A549 (cell line): Measurements from ENCODE around the gene GPATCH8. TPM values are rescaled to one million over a fixed set of nuclear protein-coding genes. Genes with fewer than 3 reads are reported as not detected.
"Not testable (repeated sequence)": the region's sequence is repeated elsewhere in the genome, so short reads cannot be mapped to it uniquely, and the experiment has no call there.

ENCODE experiments used
- ATAC-seq, 2 experiments: fragments of 200-7000 bp in 1 of 2; fragments of >200 bp in 1 of 2; cut with Nextera tagmentation in 1 of 2; cut with Tn5 transposase in 1 of 2; 3 replicates each; pipeline versions ENCODE4 v1.8.0 to v1.9.1; 2018 to 2020; ENCODE audit warnings: mild to moderate bottlenecking in 1 of 2, moderate library complexity in 1 of 2
- CTCF ChIA-PET: fragments of 300-600 bp; sonication (Branson Sonifier 250); formaldehyde crosslinking; extraction: SDS; loops from one replicate; lab custom pipeline; 2021; ENCODE audit warnings: antibody characterized with exemption, inconsistent platforms; lab: Yijun Ruan, JAX
- POLR2A ChIA-PET: fragments of 350-600 bp; formaldehyde crosslinking; extraction: SDS; loops from one replicate; lab custom pipeline; 2021; ENCODE audit warnings: antibody characterized with exemption, inconsistent platforms; lab: Yijun Ruan, JAX
- DNase-seq, 2 experiments: peaks; one replicate each; pipeline versions ENCODE4 v3.0.0 to v3.0.0-alpha.2; 2011 to 2016; ENCODE audit warnings: low read depth in 1 of 2, low spot score in 1 of 2
- FAIRE-seq: peaks from 2 replicates; lab custom pipeline; 2011; peaks lifted over from hg19 to GRCh38; lab: Jason Lieb, UNC
- H3K27ac ChIP-seq, 2 experiments: fragments of >200 bp; sonication (Bioruptor Twin); formaldehyde crosslinking; 3 replicates each; pipeline ENCODE4 v1.5.1; 2016 to 2017
- H3K4me1 ChIP-seq: fragments of >200 bp; sonication (Bioruptor Twin); formaldehyde crosslinking; 3 replicates; pipeline ENCODE4 v1.6.1; 2016
- H3K4me2 ChIP-seq: fragments of >200 bp; sonication (Bioruptor Twin); formaldehyde crosslinking; 3 replicates; pipeline ENCODE4 v1.6.1; 2016
- H3K4me3 ChIP-seq: fragments of >200 bp; sonication (Bioruptor Twin); formaldehyde crosslinking; 3 replicates; pipeline ENCODE4 v1.5.1; 2016
- H3K9me3 ChIP-seq: fragments of >200 bp; sonication (Bioruptor Twin); formaldehyde crosslinking; 3 replicates; pipeline ENCODE4 v1.6.1; 2016
- CTCF ChIP-seq: fragments of >200 bp; sonication (Bioruptor Twin); formaldehyde crosslinking; IDR thresholded peaks from 3 replicates; pipeline ENCODE4 v1.5.1; 2016
- EP300 ChIP-seq, 2 experiments: fragments of >200 bp; sonication (Bioruptor Twin); formaldehyde crosslinking; IDR thresholded peaks; 2 replicates in 1 of 2; 3 replicates in 1 of 2; pipeline ENCODE4 v1.6.1; 2016 to 2017
- FOXS1 ChIP-seq: fragments of 250-450 bp; sonication (Bioruptor Pico); IDR thresholded peaks from 2 replicates; pipeline ENCODE4 v1.5.0; 2020; ENCODE audit warnings: mild to moderate bottlenecking, moderate library complexity
- JUN ChIP-seq, 2 experiments: fragments of >200 bp; sonication (Bioruptor Twin); formaldehyde crosslinking; IDR thresholded peaks; 2 replicates in 1 of 2; 3 replicates in 1 of 2; pipeline ENCODE4 v1.6.1; 2016 to 2017
- KDM1A ChIP-seq: fragments of 200-600 bp; sonication (generic); IDR thresholded peaks from 2 replicates; pipeline ENCODE4 v1.6.1; 2016; ENCODE audit warnings: low read depth, mild to moderate bottlenecking
- KDM5A ChIP-seq: fragments of 200-600 bp; sonication (generic); IDR thresholded peaks from 2 replicates; pipeline ENCODE4 v1.6.1; 2016; ENCODE audit warnings: antibody characterized with exemption, mild to moderate bottlenecking
- PBX3 ChIP-seq: IDR thresholded peaks from 2 replicates; pipeline ENCODE4 v1.6.1; 2012
- RAD21 ChIP-seq, 2 experiments: fragments of >200 bp in 1 of 2; sonication (Bioruptor Twin) in 1 of 2; formaldehyde crosslinking in 1 of 2; IDR thresholded peaks in 1 of 2; conservative IDR thresholded peaks in 1 of 2; 2 replicates in 1 of 2; 3 replicates in 1 of 2; pipeline ENCODE4 v1.6.1; 2012 to 2018; ENCODE audit warnings: inconsistent platforms in 1 of 2
- RARB ChIP-seq: fragments of 250-450 bp; sonication (Bioruptor Pico); IDR thresholded peaks from 2 replicates; pipeline ENCODE4 v1.8.0; 2021; ENCODE audit warnings: mild to moderate bottlenecking, moderate library complexity
- SMC3 ChIP-seq: fragments of >200 bp; sonication (Bioruptor Twin); formaldehyde crosslinking; IDR thresholded peaks from 3 replicates; pipeline ENCODE4 v1.6.1; 2018; ENCODE audit warnings: inconsistent platforms
- WGBS: methylation state at CpG from one replicate; pipeline ENCODE4 v1.1.6; 2017; ENCODE audit errors: missing lambda C conversion rate; 5-methylcytosine and 5-hydroxymethylcytosine counted together
- polyA plus RNA-seq, 4 experiments: library from polyadenylated mRNA; depleted of rRNA in 3 of 4; stranded (reverse); fragments of >200 nt; fragmentation: RNase III in 1 of 4; extraction: RNeasy Plus Mini Kit Qiagen cat#74134 plus additional on column Dnase treatment in 1 of 4; gene quantifications; 2 replicates in 3 of 4; 3 replicates in 1 of 4; pipeline ENCODE4 v1.2.3, GENCODE V29; 2011 to 2017

GPATCH8 gene
- polyA plus RNA-seq, 2 of the 4 experiments (the other 2 are of a cell fraction), result 21.7 to 27.3 TPM

- H3K27ac ChIP-seq, result peak overlapping the region in 1 of 2 experiments; percentile 10; a peak in 1 of 6 replicates
- WGBS, result 37% methylated on average over 14 of the region's 14 CpGs
- H3K4me1 ChIP-seq, result peaks cover 2% of the 10 kb centered on the region; the same call in 1 of the 3 replicates
- TF ChIP-seq RAD21 (conservative IDR thresholded peaks at IDR 0.05 in 1 of 2, IDR thresholded peaks at IDR 0.05 in 1 of 2), result peak; percentile 81 to 91
- TF ChIP-seq SMC3, result peak; percentile 80
- TF ChIP-seq CTCF, result peak; percentile 73
- TF ChIP-seq RARB, result no peak
- no peak for TF ChIP-seq FOXS1 (CRISPR knock-in tag)
- H3K4me2 ChIP-seq, result peak overlapping the region; percentile 38
- ATAC-seq, result peak; percentile 97 to 99
- 0 out of 3 replicates have a peak, but pooled peaks cover 6% of the 10 kb centered on the region for H3K9me3 ChIP-seq
- DNase-seq, result peak; percentile 84
- ChIA-PET POLR2A (interaction anchor here (0.6 to 1.8 kb wide), 5 partner anchors 14 to 301 kb away, joined by 3 to 11 read pairs (median 8); partner anchors contain the start of genes FZD2 and GPATCH8), CTCF (interaction anchor here (0.6 to 4.4 kb wide), 82 partner anchors 8 to 577 kb away, joined by 3 to 64 read pairs (median 4); partner anchors contain the start of genes FAM171A2, GPATCH8 and MEIOC)
- no peak overlapping the region for H3K4me3 ChIP-seq
- FAIRE-seq, result no peak
Measured at GRCh38 chr17:44522883-44523671, 19.9 kb upstream of the GPATCH8 start.

GRCh38 chr17:44518032-44518431, 14.8 kb upstream of the GPATCH8 start:
- peak in 1 of 2 experiments; percentile 50; a peak in 2 of 6 replicates for ATAC-seq
- Histone ChIP-seq H3K9me3 (no peaks in the 10 kb centered on the region), H3K4me3 (no peak overlapping the region), H3K4me2 (0 out of 3 replicates have a peak overlapping the region, but pooled peaks have one; percentile 22), H3K27ac (peak overlapping the region in 1 of 2 experiments; percentile 12; a peak in 1 of 6 replicates), H3K4me1 (peaks cover 6% of the 10 kb centered on the region; the same call in 1 of the 3 replicates)
- ChIA-PET POLR2A (no interaction called here), CTCF (interaction anchor here (0.7 to 1.2 kb wide), 3 partner anchors 15 to 125 kb away, joined by 3 to 4 read pairs (median 3); no protein-coding TSS in a partner anchor)
- TF ChIP-seq PBX3 (no peak), RAD21 (conservative IDR thresholded peaks at IDR 0.05 in 1 of 2, IDR thresholded peaks at IDR 0.05 in 1 of 2) (no peak), JUN (IDR thresholded peaks at IDR 0.05) (no peak), EP300 (IDR thresholded peaks at IDR 0.05) (no peak), KDM1A (no peak), RARB (no peak), KDM5A (no peak)
- WGBS, result 19% methylated on average over 3 of the region's 3 CpGs
- DNase-seq, result no peak
- FAIRE-seq, result no peak

- peak; percentile 73 to 83; a peak in 5 of 6 replicates for ATAC-seq
- DNase-seq, result peak in 1 of 2 experiments; percentile 54
- not testable (repeated sequence) for H3K27ac ChIP-seq, H3K4me2 ChIP-seq, H3K4me3 ChIP-seq, H3K9me3 ChIP-seq, H3K4me1 ChIP-seq, FAIRE-seq
- WGBS, result 73% methylated on average over 14 of the region's 14 CpGs
- TF ChIP-seq RAD21 (conservative IDR thresholded peaks at IDR 0.05 in 1 of 2, IDR thresholded peaks at IDR 0.05 in 1 of 2), result peak in 1 of 2 experiments; percentile 18; a peak in 1 of 5 replicates
- CTCF ChIA-PET, result interaction anchor here (0.7 to 2.1 kb wide), 9 partner anchors 10 to 197 kb away, joined by 3 to 8 read pairs (median 3); no protein-coding TSS in a partner anchor
- POLR2A ChIA-PET, result interaction anchor here (0.6 to 1.4 kb wide), 2 partner anchors 8 to 292 kb away, joined by 4 to 10 read pairs; partner anchors contain the start of gene GPATCH8
Measured at GRCh38 chr17:44511241-44512134, 8.3 kb upstream of the GPATCH8 start.

GRCh38 chr17:44506939-44507604, 3.9 kb upstream of the GPATCH8 start:
- WGBS, result 86% methylated on average over 10 of the region's 10 CpGs
- FAIRE-seq, DNase-seq, H3K27ac ChIP-seq, H3K9me3 ChIP-seq, H3K4me3 ChIP-seq, H3K4me1 ChIP-seq, H3K4me2 ChIP-seq, ATAC-seq: not testable (repeated sequence)
- ChIA-PET CTCF (interaction anchor here (0.8 to 4.2 kb wide), 6 partner anchors 8 to 166 kb away, joined by 3 to 18 read pairs (median 4); partner anchors contain the start of gene FAM171A2), POLR2A (interaction anchor here (1.0 kb wide), 1 partner anchor 80 kb away, joined by 3 read pairs; no protein-coding TSS in a partner anchor)
